PC-9 (cell line): ENCODE results near the gene FANCG. TPM values are rescaled to one million over a fixed set of nuclear protein-coding genes. Genes with fewer than 3 reads are reported as not detected.

Source experiments
- BruUV-seq: library from RNA; stranded (reverse); fragments of 400-500 nt; replicated peaks from 2 replicates; lab custom pipeline; 2021; lab: Mats Ljungman, UMichigan
- CTCF ChIA-PET: fragments of 300-600 bp; sonication (Branson Sonifier 250); formaldehyde crosslinking; loops from one replicate; lab custom pipeline; 2022; ENCODE audit warnings: antibody characterized with exemption; lab: Charles Lee
- POLR2A ChIA-PET: fragments of 300-600 bp; sonication (Branson Sonifier 250); formaldehyde crosslinking; loops from one replicate; lab custom pipeline; 2022; ENCODE audit warnings: antibody characterized with exemption; ENCODE audit not compliant: unreplicated experiment; lab: Charles Lee
- DNase-seq, 2 experiments: peaks; one replicate each; pipeline versions ENCODE4 v3.0.0 to v3.0.0-alpha.2; 2015 to 2022; ENCODE audit warnings: mixed read lengths in 1 of 2
- H2AFZ ChIP-seq: fragments of 200-600 bp; sonication (generic); 2 replicates; pipeline ENCODE4 v1.8.1; 2017; ENCODE audit warnings: antibody characterized with exemption
- H3F3A ChIP-seq: fragments of 200-600 bp; sonication (generic); 2 replicates; pipeline ENCODE4 v1.8.1; 2017; ENCODE audit warnings: antibody characterized with exemption, mild to moderate bottlenecking, low read depth; ENCODE audit not compliant: insufficient read depth
- H3K27ac ChIP-seq: fragments of 200-600 bp; sonication (generic); 2 replicates; pipeline ENCODE4 v1.6.1; 2016; ENCODE audit warnings: mixed run types
- H3K27me3 ChIP-seq: fragments of 200-600 bp; sonication (generic); 2 replicates; pipeline ENCODE4 v1.6.1; 2016; ENCODE audit warnings: low read depth, mixed run types; ENCODE audit not compliant: insufficient read depth
- H3K36me3 ChIP-seq: fragments of 200-600 bp; sonication (generic); 2 replicates; pipeline ENCODE4 v1.6.1; 2016; ENCODE audit warnings: low read depth, mixed run types
- H3K4me1 ChIP-seq: fragments of 200-600 bp; sonication (generic); replicated peaks from 2 replicates; pipeline ENCODE4 v1.6.1; 2016; ENCODE audit warnings: mixed run types; ENCODE audit not compliant: insufficient read depth
- H3K4me2 ChIP-seq: fragments of 200-600 bp; sonication (generic); 2 replicates; pipeline ENCODE4 v1.6.1; 2017; ENCODE audit warnings: mixed run types
- H3K4me3 ChIP-seq: fragments of 200-600 bp; sonication (generic); 2 replicates; pipeline ENCODE4 v1.6.1; 2016; ENCODE audit warnings: mixed run types
- H3K79me2 ChIP-seq: fragments of 200-600 bp; sonication (generic); 2 replicates; pipeline ENCODE4 v1.6.1; 2017; ENCODE audit warnings: low read depth, mixed run types
- H3K9me2 ChIP-seq: fragments of 200-600 bp; sonication (generic); 2 replicates; pipeline ENCODE4 v1.8.1; 2017; ENCODE audit warnings: mild to moderate bottlenecking; ENCODE audit not compliant: insufficient read depth
- H3K9me3 ChIP-seq: fragments of 200-600 bp; sonication (generic); 2 replicates; pipeline ENCODE4 v1.8.1; 2016; ENCODE audit warnings: low read depth; ENCODE audit not compliant: insufficient read depth
- H4K20me1 ChIP-seq: fragments of 200-600 bp; sonication (generic); 2 replicates; pipeline ENCODE4 v1.8.1; 2017; ENCODE audit not compliant: insufficient read depth
- EZH2 ChIP-seq: fragments of 200-600 bp; sonication (generic); IDR thresholded peaks from 2 replicates; pipeline ENCODE4 v1.8.0; 2017; ENCODE audit warnings: antibody characterized with exemption, low read depth
- intact Hi-C: fragments of 100-400 bp; cut with micrococcal nuclease; formaldehyde crosslinking; loops from one replicate; pipeline ENCODE4 v1.10.0; 2022; ENCODE audit not compliant: unreplicated experiment
- total RNA-seq: library from RNA; stranded (reverse); gene quantifications from 2 replicates; pipeline ENCODE4 v1.2.3, GENCODE V29; 2021
- TF ChIP-seq, protein P1 (sequence below): fragments of 200-600 bp; sonication (generic); conservative IDR thresholded peaks from 2 replicates; pipeline ENCODE4 v1.6.1; 2017; ENCODE audit warnings: mixed run types, antibody characterized with exemption, mild to moderate bottlenecking, moderate library complexity

Gene FANCG
- total RNA-seq, 1 experiment from 2014 or later: 45.3 TPM

DNA sequence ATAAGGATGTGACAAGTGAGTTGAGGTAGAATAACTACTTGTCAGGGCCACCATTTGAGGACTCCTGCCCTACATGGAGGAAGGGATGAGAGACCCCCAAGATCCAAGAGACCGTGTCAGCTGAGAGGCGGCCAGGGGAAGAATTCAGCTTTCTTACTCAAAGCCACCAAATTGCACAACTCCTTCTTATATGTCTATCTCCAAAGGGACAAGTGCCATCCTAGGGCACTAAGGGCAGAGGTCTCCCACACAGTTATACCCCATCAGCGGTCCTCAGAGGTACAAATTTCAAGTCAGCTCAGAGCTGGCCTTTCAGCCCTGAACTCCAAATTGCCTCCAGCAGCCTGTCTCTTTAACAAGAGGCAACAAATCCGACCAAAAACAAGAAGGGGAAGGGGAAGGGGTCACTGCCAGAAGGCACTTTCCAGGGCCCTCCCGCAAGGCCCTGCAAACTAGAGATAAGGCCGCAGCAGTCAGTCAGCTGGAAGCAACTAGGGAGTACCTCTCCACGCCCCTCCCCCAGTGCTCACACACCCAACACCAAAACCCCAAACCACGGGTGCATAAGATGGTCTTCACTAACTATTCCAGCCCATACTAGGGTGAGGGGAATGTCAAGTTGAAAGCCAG is 29.3 kb upstream of the FANCG start:
- Histone ChIP-seq H2AFZ (no peak overlapping the region), H3K4me1 (peaks cover 20% of the 10 kb centered on the region), H3K9me2 (no peaks in the 10 kb centered on the region), H3K9me3 (no peaks in the 10 kb centered on the region), H3K36me3 (no peaks in the 10 kb centered on the region), H3K27me3 (no peaks in the 10 kb centered on the region), H3K4me3 (no peak overlapping the region), H3F3A (peaks cover 3% of the 10 kb centered on the region; the same call in 1 of the 2 replicates), H4K20me1 (no peaks in the 10 kb centered on the region), H3K27ac (no peak overlapping the region), H3K79me2 (0 out of 2 replicates have a peak, but pooled peaks cover 4% of the 10 kb centered on the region), H3K4me2 (no peak overlapping the region)
- DNase-seq: no peak
- ChIA-PET POLR2A (no interaction called here), CTCF (no interaction called here)
- no TSS peak for BruUV-seq
- TF ChIP-seq, protein P1, sequence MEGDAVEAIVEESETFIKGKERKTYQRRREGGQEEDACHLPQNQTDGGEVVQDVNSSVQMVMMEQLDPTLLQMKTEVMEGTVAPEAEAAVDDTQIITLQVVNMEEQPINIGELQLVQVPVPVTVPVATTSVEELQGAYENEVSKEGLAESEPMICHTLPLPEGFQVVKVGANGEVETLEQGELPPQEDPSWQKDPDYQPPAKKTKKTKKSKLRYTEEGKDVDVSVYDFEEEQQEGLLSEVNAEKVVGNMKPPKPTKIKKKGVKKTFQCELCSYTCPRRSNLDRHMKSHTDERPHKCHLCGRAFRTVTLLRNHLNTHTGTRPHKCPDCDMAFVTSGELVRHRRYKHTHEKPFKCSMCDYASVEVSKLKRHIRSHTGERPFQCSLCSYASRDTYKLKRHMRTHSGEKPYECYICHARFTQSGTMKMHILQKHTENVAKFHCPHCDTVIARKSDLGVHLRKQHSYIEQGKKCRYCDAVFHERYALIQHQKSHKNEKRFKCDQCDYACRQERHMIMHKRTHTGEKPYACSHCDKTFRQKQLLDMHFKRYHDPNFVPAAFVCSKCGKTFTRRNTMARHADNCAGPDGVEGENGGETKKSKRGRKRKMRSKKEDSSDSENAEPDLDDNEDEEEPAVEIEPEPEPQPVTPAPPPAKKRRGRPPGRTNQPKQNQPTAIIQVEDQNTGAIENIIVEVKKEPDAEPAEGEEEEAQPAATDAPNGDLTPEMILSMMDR: no peak
- TF ChIP-seq EZH2: no peak
- intact Hi-C loops: no loop called here

DNA sequence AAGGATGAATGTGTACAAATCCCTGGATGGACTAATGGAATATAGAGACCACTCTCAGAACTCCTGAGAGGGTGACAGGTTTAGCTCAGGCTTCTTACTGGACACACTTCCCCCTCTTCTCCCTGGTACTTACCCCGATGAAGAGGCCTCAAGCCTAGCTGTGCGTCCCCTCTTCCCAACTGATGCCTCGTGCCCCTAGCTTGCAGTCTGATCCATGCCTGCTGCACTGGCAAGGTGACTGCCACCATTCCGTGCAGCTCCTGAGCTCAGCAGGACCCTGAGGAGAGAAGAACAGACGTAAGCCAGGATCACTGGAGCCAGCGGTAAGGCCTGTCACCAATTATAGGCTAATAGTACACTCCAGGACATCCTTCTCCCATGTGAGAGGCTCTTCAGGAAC is 28.7 kb upstream of the FANCG start:
- DNase-seq: no peak
- Histone ChIP-seq H3K79me2 (0 out of 2 replicates have a peak, but pooled peaks cover 4% of the 10 kb centered on the region), H3K36me3 (no peaks in the 10 kb centered on the region), H3K4me3 (no peak overlapping the region), H3K27me3 (no peaks in the 10 kb centered on the region), H2AFZ (no peak overlapping the region), H4K20me1 (no peaks in the 10 kb centered on the region), H3F3A (no peaks in the 10 kb centered on the region), H3K4me1 (peaks cover 15% of the 10 kb centered on the region), H3K27ac (no peak overlapping the region), H3K9me3 (no peaks in the 10 kb centered on the region), H3K4me2 (no peak overlapping the region), H3K9me2 (no peaks in the 10 kb centered on the region)
- no TSS peak for BruUV-seq
- no peak for TF ChIP-seq EZH2
- TF ChIP-seq, protein P1: no peak
- intact Hi-C loops: no loop called here
- POLR2A ChIA-PET: no interaction called here
- CTCF ChIA-PET: no interaction called here

DNA sequence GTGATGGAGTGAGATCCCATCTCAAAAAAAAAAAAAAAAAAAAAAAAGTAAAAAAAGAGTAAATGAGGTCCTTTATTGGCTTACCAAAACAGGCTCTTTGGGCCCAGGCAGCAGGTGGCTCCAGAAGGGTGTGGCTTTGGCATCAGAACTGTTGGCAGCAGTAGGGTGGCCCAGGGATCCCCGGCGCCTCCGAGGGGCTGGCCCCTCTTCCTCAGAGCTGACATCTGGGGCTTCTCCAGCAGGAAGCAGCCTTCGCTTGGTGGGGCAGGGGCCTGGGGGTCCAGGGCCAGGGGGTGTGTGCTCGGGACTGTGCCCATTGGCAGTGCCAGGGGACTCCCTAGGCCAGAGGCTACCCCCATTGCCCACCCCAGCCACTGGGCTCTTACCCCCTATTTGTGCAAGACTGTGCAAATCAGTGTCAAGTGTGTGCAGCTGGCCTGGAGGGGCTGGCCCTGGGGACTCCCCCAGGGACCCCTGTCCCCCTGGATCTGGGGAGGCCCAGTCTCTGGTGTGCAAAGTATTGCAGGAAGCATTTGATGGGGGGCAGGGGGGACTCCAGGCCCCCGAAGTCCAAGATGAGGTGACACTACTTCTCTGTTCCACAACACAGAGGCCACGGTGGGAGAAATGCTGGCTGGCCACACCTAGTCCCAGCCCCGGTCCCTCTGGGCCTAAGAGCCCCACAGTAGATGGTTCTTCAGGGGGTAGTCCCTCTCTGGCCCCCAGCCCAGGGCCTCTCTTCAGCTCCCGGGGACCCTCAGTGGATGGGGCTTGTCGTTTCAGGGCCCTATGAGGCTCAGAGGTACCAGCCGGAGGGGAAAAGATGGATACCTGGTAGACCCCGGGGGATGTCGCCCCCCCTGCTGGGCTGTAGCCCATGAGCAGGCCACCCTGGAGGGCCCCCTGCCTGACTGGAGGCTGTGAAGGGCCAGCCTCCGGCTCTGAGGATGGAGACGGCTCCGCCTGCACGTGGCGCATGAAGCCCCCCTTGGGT is 27.9 kb upstream of the FANCG start:
- no TSS peak for BruUV-seq
- intact Hi-C loops: no loop called here
- Histone ChIP-seq H3K27me3 (no peaks in the 10 kb centered on the region), H3K9me3 (no peaks in the 10 kb centered on the region), H3K36me3 (no peaks in the 10 kb centered on the region), H4K20me1 (no peaks in the 10 kb centered on the region), H3K27ac (no peak overlapping the region), H3F3A (no peaks in the 10 kb centered on the region), H3K4me3 (no peak overlapping the region), H3K9me2 (no peaks in the 10 kb centered on the region), H3K4me2 (no peak overlapping the region), H2AFZ (no peak overlapping the region), H3K79me2 (peaks cover 2% of the 10 kb centered on the region), H3K4me1 (peaks cover 15% of the 10 kb centered on the region)
- DNase-seq: no peak
- ChIA-PET CTCF (no interaction called here), POLR2A (no interaction called here)
- TF ChIP-seq, protein P1: no peak
- no peak for TF ChIP-seq EZH2
